Stimulated activated CD4-positive, alpha-beta T cell treated with anti-CD3 and anti-CD28 coated beads, Interleukin-12 subunit alpha, Interleukin-12 subunit beta, amount 100 ng/mL, for 4 hours (primary cell): Measurements from ENCODE around the gene ABCB9.
"Not testable (repeated sequence)": the region's sequence is repeated elsewhere in the genome, so short reads cannot be mapped to it uniquely, and the experiment has no call there.

ENCODE experiments used
- DNase-seq: peaks from one replicate; pipeline ENCODE4 v3.0.0-alpha.2; 2020

The ABCB9 gene

DNA sequence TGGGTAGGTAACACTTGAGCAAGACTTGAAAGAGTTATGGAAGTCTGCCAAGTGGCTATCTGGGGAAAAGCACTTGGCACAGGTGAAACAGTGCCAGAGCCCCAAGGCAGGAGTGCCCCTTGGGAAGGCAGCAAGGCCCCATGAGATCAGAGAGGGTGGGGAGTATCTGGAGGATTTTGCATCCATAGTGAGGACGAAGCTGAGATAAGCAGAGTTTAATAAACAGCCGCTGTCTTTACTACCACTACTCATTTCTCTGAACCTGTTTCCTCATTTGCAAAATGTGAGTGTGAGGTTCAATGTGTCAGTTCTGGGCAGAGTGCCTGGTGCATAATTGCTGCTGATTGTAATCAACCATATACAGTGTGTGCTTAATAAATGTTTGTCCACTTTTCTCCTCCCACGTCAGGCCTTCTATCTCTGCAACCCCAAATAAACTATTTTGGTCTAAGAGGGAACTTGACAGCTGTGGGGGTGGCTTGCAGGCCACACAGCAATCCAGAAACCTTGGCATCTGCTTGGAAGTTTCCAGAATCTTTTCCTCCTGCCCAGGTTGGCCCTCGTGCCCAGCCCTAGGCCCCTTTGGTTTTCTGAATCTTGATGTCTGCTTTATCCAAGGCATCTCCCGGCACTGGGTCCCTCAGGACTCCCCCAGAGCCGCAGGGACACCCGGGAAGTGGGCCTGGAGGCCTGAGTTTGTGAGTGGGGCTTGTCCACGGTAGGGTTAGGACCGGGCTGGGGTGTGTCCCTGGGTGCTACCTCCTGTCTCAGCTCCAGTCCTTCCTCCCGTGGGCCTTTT, 4.5 kb downstream of the ABCB9 start:
- DNase-seq: no peak

DNA sequence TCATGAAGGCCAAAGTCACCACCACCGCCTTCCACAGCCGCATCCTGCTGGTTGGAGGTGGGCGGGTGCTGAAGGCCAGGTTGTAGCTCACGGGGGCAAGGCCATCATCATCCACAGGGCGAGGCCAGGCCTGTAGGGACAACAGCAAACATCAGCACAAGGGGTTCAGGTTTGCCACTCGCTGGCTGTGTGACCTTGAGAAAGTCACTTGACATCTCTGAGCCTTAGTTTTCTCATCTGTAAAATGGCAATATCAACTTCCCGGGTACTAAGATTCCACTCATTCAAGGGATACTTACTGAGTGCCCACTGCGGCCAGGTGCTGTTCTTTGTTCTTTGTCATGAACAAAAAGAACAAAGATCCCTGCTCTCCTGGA, 6.1 kb downstream of the ABCB9 start:
- DNase-seq: no peak

- no peak for DNase-seq
Measured at GRCh38 chr12:122959566-122960192, 6.6 kb downstream of the ABCB9 start.

DNA sequence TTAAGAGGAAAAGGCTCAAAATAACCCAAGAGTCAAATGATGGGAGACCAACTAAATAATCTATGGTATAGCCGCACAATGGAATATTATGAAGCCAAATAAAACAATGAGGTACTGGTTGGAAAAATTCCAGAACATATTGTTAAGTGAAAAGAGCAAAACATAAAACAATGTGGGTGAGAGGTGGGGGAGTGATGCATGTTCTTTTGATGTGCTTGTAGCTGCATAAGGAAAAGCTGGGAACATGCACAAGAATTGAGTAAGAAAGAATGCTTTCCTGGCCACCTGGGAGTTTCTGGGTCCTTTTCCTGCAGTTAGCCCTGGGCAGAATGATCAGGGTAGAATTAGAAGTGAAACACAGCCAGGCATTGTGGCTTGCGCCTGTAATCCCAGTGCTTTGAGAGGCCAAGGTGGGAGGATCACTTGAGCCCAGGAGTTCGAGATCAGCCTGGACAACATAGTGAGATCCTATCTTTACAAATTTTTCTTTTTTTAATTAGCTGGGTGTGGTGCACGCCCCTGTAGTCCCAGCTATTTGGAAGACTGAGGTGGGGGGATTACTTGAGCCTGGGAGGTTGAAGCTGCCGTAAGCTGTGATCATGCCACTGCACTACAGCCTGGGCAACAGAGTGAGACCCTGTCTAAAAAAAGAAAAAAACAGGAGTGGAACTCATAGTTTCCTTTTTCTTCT, 7.9 kb downstream of the ABCB9 start:
- DNase-seq: no peak

DNA sequence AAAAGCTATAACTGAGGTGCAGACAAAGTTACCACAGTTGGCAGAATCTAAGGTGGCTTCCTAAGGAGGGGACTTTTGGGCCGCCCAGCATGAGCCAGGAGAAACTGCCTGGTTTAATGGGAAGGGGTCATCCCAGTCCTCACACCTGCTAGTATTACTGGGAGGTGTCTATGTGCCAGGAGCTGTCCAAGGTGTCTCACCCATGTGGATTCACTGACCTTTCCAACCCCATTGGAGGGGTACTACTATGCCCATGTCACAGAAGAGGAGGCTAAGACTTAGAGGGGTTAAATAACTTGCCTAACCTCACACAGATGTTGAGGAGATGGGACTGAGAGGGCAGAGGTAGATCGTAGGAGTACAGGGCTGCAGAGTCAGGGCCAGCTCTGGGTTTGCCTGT, 10.2 kb downstream of the ABCB9 start:
- DNase-seq: no peak

GRCh38 chr12:122955156-122955555, 11.1 kb downstream of the ABCB9 start:
- DNase-seq: no peak

GRCh38 chr12:122951979-122952892, 14.0 kb downstream of the ABCB9 start:
- DNase-seq: peak; percentile 67

GRCh38 chr12:122951406-122951805, 14.9 kb downstream of the ABCB9 start:
- no peak for DNase-seq

DNA sequence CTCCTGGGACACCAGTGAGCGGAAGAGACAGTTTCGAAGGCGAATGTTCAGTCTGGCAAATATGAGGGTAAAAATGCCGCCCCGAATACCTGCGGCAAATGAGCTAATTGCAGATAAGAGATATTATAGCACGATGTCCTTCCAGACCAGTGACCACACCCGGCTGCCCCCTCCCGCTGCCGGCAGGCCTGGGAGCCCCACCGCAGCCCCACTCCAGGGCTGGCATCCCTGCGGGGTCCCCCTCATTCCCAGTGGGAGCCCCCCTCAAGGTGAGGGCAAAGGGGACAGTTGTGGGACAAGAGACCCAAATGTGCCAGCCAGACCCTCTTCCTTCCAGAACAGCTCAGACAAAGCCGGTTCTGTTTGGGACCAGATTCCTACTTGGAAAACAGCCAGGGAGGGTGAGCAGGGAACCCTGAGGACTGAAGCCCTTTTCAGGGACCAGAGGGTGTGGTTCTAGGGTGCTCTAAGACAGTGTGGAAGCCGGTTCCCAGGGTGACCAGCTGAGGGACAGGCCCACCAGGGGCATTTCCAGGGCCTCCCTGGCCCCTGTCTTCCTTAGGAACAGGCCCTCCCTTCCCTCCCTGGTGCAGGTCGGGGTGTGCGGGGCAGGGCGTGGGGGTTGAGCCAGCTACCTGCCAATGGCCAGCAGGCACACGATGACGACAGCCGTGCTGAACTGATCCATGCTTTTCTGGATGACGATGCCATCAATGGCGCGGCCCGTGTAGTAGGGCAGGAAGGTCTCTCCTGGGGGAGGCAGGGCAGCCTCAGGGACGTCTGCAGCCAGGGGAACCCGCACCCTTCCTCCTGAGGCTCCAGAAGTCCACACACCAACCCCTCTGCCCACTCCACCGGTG, 16.2 kb downstream of the ABCB9 start:
- no peak for DNase-seq

GRCh38 chr12:122949405-122949804, 16.9 kb downstream of the ABCB9 start:
- no peak for DNase-seq

DNA sequence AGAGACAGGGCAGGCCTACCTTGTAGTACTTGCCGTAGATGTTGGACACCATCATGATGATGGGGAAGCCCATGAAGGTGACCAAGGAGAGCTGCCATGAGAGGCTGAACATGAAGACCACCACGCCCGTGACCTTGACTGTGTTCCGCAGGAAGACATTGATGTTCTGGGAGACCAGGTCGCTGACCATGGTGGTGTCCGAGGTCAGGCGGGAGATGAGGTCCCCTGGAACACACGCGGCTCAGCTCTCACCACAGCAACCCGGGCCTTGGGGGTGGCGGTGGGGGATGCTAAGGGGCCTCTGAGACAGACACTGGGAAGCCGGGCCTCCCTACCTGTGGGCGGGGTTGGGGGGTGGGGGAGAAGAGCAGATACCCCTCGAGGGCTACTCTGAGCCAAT, 17.7 kb downstream of the ABCB9 start:
- DNase-seq: no peak

DNA sequence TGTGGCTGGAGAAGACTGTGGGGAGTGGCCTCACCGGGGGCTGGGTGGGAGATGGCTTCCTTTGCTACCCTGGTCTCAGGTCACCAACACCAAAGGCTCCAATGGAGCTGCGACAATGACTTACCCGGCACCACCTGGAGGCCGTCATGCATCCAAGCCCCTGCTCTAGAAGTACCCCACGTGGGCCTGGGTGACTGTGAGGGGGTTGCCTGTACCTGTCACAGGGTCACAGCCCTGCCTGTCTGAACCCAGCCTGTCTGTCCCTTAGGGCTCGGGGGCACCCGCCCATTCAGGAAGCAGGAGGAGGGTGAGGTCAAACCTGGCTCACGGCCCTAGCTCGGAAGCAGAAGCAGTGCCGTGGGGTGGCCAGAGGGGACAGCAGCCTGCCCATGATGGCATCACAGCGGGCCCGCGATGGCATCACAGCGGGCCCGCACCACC, 18.9 kb downstream of the ABCB9 start:
- DNase-seq: no peak

DNA sequence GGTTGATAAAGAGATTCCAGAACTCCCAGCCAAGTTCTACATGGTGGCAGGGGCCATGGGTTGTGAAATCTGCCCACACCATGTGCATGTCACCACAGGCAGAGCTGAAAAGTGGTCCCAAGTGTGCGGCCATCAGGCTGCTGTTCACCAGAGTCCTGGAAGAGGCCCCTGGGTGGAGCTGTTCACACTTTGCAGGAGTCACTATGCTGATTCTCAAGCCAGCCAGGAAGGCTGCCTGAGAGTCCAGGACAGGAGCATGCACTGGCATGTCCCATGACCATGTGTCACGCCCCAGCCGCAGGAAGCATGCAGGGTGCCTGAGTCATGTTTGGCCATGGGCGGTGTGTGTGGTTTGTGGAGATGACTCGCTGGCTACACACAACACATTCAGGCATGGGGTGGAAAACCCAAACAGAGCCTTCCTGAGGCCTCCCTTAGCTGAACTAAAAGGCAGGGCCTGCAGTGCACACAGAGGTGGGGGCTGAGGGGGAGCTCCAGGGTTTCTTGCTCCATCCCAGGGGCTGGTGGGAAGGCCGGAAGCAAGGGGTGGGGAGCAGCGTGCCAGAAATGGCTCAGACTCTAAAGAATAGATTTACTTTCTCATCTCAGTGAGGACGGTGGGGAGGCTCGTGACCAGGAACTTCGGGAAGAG, 19.4 kb downstream of the ABCB9 start:
- peak; percentile 65 for DNase-seq

DNA sequence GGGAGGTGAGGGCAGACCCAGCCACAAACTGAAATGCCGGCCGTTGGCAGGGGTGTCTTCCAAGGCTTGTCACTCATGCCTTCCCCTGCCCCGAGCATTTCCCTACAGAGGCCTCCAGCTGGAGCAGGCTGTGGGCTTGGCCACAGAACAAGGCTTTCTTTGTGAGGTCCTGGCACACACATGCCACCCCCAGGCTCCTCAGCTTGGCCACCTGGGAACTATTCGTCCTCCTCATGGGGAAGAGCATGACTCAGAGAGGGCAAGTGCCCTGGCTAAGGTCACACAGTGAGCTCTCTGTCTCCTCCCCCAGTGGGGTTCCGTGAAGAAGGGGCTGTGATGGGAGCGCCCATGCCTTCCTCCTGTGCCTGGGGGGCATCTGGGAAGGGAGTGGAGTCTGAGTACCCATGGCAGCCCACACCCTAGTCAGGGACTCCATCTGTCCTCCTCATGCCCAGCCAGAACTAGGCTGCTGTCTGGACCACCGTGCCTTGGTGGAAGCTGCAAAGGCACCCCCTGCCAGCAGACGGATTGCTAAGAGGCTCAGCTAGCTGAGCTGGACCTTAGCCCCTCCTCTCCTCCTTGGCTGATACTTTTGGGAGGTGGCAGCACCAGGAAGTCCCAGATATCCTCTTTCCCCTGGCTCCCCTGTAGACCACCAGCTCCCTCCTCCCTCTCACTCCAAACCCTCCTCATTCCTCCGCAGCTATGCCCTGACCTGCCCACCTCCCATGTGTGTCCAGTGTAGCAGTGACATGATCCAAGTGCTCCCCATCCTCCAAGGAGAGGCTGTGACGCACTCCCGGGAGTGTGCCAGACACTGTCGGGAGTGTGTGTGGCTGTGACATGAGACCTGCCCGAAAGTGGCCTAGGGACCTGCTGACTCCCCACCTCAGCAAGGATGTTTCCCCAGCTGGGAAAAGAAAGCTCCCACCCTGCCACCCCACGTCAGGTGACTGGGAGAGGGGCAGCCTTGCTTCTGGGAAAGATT, 21.4 kb downstream of the ABCB9 start:
- no peak for DNase-seq

- no peak for DNase-seq
Measured at GRCh38 chr12:122943196-122943595, 23.1 kb downstream of the ABCB9 start.

DNA sequence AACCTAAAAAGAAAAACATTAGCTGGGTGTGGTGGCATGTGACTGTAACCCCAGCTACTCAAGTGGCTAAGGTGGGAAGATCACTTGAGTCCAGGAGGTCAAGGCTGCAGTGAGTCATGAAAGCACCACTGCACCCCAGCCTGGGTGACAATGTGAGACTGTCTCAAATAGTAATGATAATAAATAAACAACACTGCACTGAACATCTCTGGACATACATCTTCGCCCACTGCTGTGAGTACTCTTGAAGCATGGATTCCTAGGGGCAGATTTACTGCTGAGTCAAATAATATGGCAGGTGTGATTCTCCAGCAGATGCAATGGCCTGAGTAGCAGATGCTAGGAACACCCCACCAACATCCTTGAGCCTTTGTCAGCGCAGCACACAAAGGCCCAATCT, 23.6 kb downstream of the ABCB9 start:
- no peak for DNase-seq

- DNase-seq: not testable (repeated sequence)
Measured at GRCh38 chr12:122941351-122941750, 24.9 kb downstream of the ABCB9 start.

DNA sequence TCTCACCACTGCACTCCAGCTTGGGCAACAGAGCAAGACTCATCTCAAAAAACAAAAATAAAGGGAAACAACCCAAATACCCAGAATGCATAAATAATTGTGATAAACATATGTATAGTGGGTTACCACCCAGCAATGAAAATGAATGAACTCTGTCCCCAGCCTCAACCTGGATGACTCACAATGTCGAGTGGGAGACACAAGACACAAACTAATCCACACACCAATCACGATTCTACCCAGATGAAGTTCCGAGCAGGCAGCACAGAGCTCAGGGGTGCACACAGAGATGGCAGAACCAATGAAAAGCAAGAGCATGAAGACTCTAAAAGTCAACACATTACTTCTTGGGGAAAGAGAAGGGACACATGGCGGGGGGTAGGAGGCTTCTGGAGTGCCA, 27.1 kb downstream of the ABCB9 start:
- DNase-seq: no peak

DNA sequence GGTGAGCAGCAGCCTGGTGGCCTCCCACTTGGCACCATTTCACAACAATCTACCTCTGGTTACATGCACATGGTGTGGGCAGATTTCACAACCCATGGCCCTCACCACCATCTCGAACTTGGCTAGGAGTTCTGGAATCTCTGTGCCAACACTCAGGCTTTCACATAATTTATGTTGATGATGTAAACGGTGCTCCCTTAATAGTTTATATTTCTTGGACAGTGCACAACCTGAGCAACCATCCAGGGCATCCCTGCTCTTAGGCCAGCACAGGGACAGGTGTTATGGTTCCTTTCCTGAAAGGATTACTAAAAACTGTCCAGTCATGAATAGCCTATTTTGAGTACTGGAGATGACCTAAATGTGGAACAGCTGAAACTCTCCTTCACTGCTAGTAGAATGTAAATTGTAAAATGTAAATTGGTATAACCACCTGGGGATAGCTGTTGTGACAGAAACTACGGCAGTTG, 28.6 kb downstream of the ABCB9 start:
- DNase-seq: no peak

- DNase-seq: no peak
Measured at GRCh38 chr12:122935318-122935717, 30.9 kb downstream of the ABCB9 start.
